GM11168 (cell line): Measurements from ENCODE around the gene SH2D1B.

Experiments used
- in situ Hi-C: fragments of 300-500 bp; cut with MboI; formaldehyde crosslinking; loops from one replicate; pipeline ENCODE4 v1.12.0; 2022; ENCODE audit warnings: low sequenced_read_pairs; ENCODE audit not compliant: unreplicated experiment

SH2D1B gene

GRCh38 chr1:162400790-162401355, 11.1 kb downstream of the SH2D1B start:
- in situ Hi-C loops: no loop called here

GRCh38 chr1:162398999-162399580, 12.8 kb downstream of the SH2D1B start:
- in situ Hi-C loops: no loop called here

GRCh38 chr1:162397943-162398560, 13.9 kb downstream of the SH2D1B start:
- in situ Hi-C loops: no loop called here

- in situ Hi-C loops: no loop called here
These were observed 14.9 kb downstream of the SH2D1B start for GRCh38 chr1:162397039-162397448.

GRCh38 chr1:162396201-162396906, 15.6 kb downstream of the SH2D1B start:
- in situ Hi-C loops: no loop called here

GRCh38 chr1:162391790-162392563, 20.0 kb downstream of the SH2D1B start:
- in situ Hi-C loops: no loop called here

GRCh38 chr1:162390396-162391185, 21.3 kb downstream of the SH2D1B start:
- in situ Hi-C loops: no loop called here

GRCh38 chr1:162389971-162390370, 22.0 kb downstream of the SH2D1B start:
- in situ Hi-C loops: no loop called here

- in situ Hi-C loops: no loop called here
These were observed 22.7 kb downstream of the SH2D1B start for GRCh38 chr1:162389021-162389818.

- in situ Hi-C loops: no loop called here
These were observed 23.3 kb downstream of the SH2D1B start for GRCh38 chr1:162388615-162389014.

GRCh38 chr1:162388083-162388594, 23.8 kb downstream of the SH2D1B start:
- in situ Hi-C loops: no loop called here

- in situ Hi-C loops: no loop called here
These were observed 24.5 kb downstream of the SH2D1B start for GRCh38 chr1:162387226-162388082.

- in situ Hi-C loops: no loop called here
These were observed 25.4 kb downstream of the SH2D1B start for GRCh38 chr1:162386292-162387225.

GRCh38 chr1:162385702-162386101, 26.2 kb downstream of the SH2D1B start:
- in situ Hi-C loops: no loop called here

GRCh38 chr1:162385280-162385623, 26.7 kb downstream of the SH2D1B start:
- in situ Hi-C loops: no loop called here

- in situ Hi-C loops: no loop called here
These were observed 27.2 kb downstream of the SH2D1B start for GRCh38 chr1:162384601-162385279.
